SK-N-SH treated with all-trans-retinoic acid at 6 μM for 48 hours (cell line): ENCODE results near the gene PRR29.

Source experiments
- ATAC-seq: fragments of 200-7000 bp; cut with Tn5 transposase; 3 replicates; pipeline ENCODE4 v1.9.1; 2020; ENCODE audit warnings: mild to moderate bottlenecking, moderate library complexity
- ARNTL ChIP-seq: fragments of 450-650 bp; formaldehyde crosslinking; IDR thresholded peaks from 2 replicates; pipeline ENCODE4 v1.5.0; 2020; ENCODE audit warnings: low read depth, mild to moderate bottlenecking, moderate library complexity, borderline replicate concordance
- BACH2 ChIP-seq: fragments of 250-450 bp; sonication (Bioruptor Pico); IDR thresholded peaks from 2 replicates; pipeline ENCODE4 v1.9.0; 2021; ENCODE audit warnings: mild to moderate bottlenecking, borderline replicate concordance
- CSDC2 ChIP-seq: fragments of 250-450 bp; sonication (Bioruptor Pico); IDR thresholded peaks from 2 replicates; pipeline ENCODE4 v1.5.0; 2020; ENCODE audit warnings: mild to moderate bottlenecking, moderate library complexity
- GLIS3 ChIP-seq: fragments of 250-450 bp; sonication (Bioruptor Pico); IDR thresholded peaks from 2 replicates; pipeline ENCODE4 v1.5.0; 2020; ENCODE audit warnings: mild to moderate bottlenecking, moderate library complexity
- ISL1 ChIP-seq: fragments of 250-450 bp; sonication (Bioruptor Pico); IDR thresholded peaks from 2 replicates; pipeline ENCODE4 v2.1.2; 2022; ENCODE audit warnings: mild to moderate bottlenecking, moderate library complexity
- OSR1 ChIP-seq: fragments of 250-450 bp; sonication (Bioruptor Pico); IDR thresholded peaks from 2 replicates; pipeline ENCODE4 v1.8.0; 2022; ENCODE audit warnings: moderate library complexity, mild to moderate bottlenecking, inconsistent platforms
- SNAI2 ChIP-seq: fragments of 250-450 bp; sonication (Bioruptor Pico); IDR thresholded peaks from 2 replicates; pipeline ENCODE4 v1.5.0; 2020; ENCODE audit warnings: mild to moderate bottlenecking, moderate library complexity
- TOX ChIP-seq: fragments of 250-450 bp; sonication (Bioruptor Pico); IDR thresholded peaks from 2 replicates; pipeline ENCODE4 v1.8.0; 2021; ENCODE audit warnings: mild to moderate bottlenecking, moderate library complexity, borderline replicate concordance
- ZC3H10 ChIP-seq: fragments of 250-450 bp; sonication (Bioruptor Pico); IDR thresholded peaks from 2 replicates; pipeline ENCODE4 v1.5.1; 2021; ENCODE audit warnings: mild to moderate bottlenecking, moderate library complexity
- ZFP3 ChIP-seq: fragments of 250-450 bp; sonication (Bioruptor Pico); IDR thresholded peaks from 2 replicates; pipeline ENCODE4 v1.5.0; 2020; ENCODE audit warnings: mild to moderate bottlenecking, moderate library complexity
- ZFP30 ChIP-seq: fragments of 450-650 bp; formaldehyde crosslinking; IDR thresholded peaks from 2 replicates; pipeline ENCODE4 v1.5.0; 2022; ENCODE audit warnings: mild to moderate bottlenecking, moderate library complexity
- ZNF565 ChIP-seq: fragments of 450-650 bp; formaldehyde crosslinking; conservative IDR thresholded peaks from 2 replicates; pipeline ENCODE4 v1.5.0; 2020; ENCODE audit warnings: low read depth, mild to moderate bottlenecking, moderate library complexity
- ZNF70 ChIP-seq: fragments of 450-650 bp; formaldehyde crosslinking; IDR thresholded peaks from 2 replicates; pipeline ENCODE4 v1.5.0; 2020; ENCODE audit warnings: mild to moderate bottlenecking, moderate library complexity
- TF ChIP-seq, protein P1 (sequence below): fragments of 250-450 bp; sonication (Bioruptor Pico); IDR thresholded peaks from 2 replicates; pipeline ENCODE4 v1.5.0; 2020; ENCODE audit warnings: mild to moderate bottlenecking, moderate library complexity
- TF ChIP-seq, protein P2 (sequence below): fragments of 250-450 bp; sonication (Bioruptor Pico); IDR thresholded peaks from 2 replicates; pipeline ENCODE4 v1.8.0; 2020; ENCODE audit warnings: mild to moderate bottlenecking, moderate library complexity, borderline replicate concordance
- TF ChIP-seq, protein P3 (sequence below): fragments of 250-450 bp; sonication (Bioruptor Pico); IDR thresholded peaks from 2 replicates; pipeline ENCODE4 v1.5.1; 2021; ENCODE audit warnings: mild to moderate bottlenecking, moderate library complexity
- TF ChIP-seq, protein P4 (sequence below): fragments of 250-450 bp; sonication (Bioruptor Pico); IDR thresholded peaks from 2 replicates; pipeline ENCODE4 v1.5.1; 2020; ENCODE audit warnings: low read depth, mild to moderate bottlenecking, moderate library complexity
- TF ChIP-seq, protein P5 (sequence below): fragments of 250-450 bp; sonication (Bioruptor Pico); IDR thresholded peaks from 2 replicates; pipeline ENCODE4 v1.8.0; 2021; ENCODE audit warnings: low read depth, mild to moderate bottlenecking, moderate library complexity, borderline replicate concordance

The PRR29 gene

DNA sequence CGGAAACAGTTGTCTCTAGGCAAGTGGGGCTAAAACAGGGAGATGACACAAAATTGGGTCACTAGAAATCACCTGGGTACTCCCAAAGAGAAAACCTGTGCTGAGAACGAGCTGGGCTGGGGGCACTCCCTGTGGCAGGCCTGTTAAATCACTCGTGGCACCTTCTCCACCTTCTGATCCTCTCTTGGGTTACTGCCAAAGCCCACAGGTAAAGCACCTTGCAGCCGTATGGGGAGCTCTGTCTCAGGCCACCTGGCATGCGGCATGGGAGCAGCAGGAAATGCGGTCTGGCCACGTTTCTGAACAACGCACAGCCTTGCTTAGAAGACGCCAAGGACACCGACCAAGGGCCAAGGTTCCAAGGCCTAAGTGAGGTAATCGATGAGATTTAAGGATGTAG is 43.8 kb downstream of the PRR29 start:
- no peak for ATAC-seq
- TF ChIP-seq, protein P1, sequence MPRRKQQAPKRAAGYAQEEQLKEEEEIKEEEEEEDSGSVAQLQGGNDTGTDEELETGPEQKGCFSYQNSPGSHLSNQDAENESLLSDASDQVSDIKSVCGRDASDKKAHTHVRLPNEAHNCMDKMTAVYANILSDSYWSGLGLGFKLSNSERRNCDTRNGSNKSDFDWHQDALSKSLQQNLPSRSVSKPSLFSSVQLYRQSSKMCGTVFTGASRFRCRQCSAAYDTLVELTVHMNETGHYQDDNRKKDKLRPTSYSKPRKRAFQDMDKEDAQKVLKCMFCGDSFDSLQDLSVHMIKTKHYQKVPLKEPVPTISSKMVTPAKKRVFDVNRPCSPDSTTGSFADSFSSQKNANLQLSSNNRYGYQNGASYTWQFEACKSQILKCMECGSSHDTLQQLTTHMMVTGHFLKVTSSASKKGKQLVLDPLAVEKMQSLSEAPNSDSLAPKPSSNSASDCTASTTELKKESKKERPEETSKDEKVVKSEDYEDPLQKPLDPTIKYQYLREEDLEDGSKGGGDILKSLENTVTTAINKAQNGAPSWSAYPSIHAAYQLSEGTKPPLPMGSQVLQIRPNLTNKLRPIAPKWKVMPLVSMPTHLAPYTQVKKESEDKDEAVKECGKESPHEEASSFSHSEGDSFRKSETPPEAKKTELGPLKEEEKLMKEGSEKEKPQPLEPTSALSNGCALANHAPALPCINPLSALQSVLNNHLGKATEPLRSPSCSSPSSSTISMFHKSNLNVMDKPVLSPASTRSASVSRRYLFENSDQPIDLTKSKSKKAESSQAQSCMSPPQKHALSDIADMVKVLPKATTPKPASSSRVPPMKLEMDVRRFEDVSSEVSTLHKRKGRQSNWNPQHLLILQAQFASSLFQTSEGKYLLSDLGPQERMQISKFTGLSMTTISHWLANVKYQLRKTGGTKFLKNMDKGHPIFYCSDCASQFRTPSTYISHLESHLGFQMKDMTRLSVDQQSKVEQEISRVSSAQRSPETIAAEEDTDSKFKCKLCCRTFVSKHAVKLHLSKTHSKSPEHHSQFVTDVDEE (CRISPR knock-in tag), result no peak
- TF ChIP-seq ZFP3 (no peak), ZC3H10 (CRISPR knock-in tag) (no peak), CSDC2 (CRISPR knock-in tag) (no peak), GLIS3 (CRISPR knock-in tag) (no peak)
- TF ChIP-seq, protein P2, sequence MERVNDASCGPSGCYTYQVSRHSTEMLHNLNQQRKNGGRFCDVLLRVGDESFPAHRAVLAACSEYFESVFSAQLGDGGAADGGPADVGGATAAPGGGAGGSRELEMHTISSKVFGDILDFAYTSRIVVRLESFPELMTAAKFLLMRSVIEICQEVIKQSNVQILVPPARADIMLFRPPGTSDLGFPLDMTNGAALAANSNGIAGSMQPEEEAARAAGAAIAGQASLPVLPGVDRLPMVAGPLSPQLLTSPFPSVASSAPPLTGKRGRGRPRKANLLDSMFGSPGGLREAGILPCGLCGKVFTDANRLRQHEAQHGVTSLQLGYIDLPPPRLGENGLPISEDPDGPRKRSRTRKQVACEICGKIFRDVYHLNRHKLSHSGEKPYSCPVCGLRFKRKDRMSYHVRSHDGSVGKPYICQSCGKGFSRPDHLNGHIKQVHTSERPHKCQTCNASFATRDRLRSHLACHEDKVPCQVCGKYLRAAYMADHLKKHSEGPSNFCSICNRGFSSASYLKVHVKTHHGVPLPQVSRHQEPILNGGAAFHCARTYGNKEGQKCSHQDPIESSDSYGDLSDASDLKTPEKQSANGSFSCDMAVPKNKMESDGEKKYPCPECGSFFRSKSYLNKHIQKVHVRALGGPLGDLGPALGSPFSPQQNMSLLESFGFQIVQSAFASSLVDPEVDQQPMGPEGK (CRISPR knock-in tag), result no peak

DNA sequence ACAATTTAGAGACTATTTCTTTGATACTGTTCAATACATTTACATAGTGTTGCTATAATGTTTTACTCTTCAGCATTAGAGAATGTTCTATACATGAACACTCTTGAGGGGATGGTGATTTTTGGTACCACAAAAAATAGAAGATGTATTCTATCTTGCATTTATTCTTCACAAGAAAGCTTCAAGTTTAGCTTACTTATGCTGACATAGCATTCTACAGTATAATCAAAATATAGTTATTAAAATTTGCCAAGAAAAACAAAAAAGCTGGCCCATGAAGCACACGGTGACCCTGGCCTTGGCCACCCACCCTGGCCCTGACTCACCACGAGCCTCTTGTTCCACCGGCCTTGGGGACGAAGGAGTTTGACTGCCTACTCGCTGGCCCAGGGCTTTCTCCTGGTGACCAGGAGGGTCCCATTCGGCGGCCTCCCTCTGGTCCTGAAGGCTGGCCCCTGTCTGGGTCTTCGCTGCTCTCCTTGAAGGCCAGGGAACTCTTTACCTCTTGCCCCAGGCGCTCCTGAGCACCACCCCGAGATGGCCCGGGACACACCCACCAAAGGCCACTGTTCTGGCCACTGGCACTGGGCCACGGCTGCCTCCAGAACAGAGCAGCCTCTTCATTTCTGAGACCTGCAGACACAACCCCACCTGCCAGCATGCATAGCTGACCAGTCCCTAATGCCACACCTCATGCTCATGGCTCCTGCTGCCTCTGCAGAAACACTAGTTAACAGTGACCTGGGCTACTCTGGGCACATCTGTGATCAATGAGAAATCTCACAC is 44.7 kb downstream of the PRR29 start:
- TF ChIP-seq, protein P3, sequence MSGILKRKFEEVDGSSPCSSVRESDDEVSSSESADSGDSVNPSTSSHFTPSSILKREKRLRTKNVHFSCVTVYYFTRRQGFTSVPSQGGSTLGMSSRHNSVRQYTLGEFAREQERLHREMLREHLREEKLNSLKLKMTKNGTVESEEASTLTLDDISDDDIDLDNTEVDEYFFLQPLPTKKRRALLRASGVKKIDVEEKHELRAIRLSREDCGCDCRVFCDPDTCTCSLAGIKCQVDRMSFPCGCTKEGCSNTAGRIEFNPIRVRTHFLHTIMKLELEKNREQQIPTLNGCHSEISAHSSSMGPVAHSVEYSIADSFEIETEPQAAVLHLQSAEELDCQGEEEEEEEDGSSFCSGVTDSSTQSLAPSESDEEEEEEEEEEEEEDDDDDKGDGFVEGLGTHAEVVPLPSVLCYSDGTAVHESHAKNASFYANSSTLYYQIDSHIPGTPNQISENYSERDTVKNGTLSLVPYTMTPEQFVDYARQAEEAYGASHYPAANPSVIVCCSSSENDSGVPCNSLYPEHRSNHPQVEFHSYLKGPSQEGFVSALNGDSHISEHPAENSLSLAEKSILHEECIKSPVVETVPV (CRISPR knock-in tag), result no peak
- TF ChIP-seq ZFP30 (CRISPR knock-in tag), result no peak
- TF ChIP-seq TOX (CRISPR knock-in tag), result no peak
- TF ChIP-seq ISL1 (CRISPR knock-in tag), result no peak
- ATAC-seq, result no peak

DNA sequence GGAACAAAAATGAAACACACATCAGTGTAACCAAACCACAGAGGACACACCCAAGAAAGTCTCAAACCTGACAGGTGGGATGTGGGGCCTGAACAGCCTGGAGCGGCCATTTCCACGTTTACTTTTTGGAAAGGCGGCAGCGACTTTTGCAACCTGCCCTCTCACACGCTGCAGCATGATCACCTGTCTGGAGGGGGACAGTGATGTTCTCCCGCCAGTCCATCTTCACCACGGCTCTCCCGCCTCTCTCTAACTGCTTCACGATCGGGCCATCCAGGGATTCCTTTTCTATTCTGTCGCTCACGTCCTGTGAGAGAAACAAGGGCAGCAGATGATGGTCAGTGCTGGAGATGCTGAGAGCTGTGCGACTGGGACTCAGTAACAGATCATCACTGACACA is 47.0 kb downstream of the PRR29 start:
- TF ChIP-seq, protein P2 (CRISPR knock-in tag), result no peak
- TF ChIP-seq SNAI2 (no peak), ZFP3 (no peak), BACH2 (CRISPR knock-in tag) (no peak), GLIS3 (CRISPR knock-in tag) (no peak), OSR1 (no peak), ZFP30 (CRISPR knock-in tag) (no peak), ZNF565 (no peak), ARNTL (CRISPR knock-in tag) (no peak), TOX (CRISPR knock-in tag) (no peak)
- TF ChIP-seq, protein P1 (CRISPR knock-in tag), result no peak
- TF ChIP-seq, all 23 proteins: peak for 0
- ATAC-seq, result no peak

DNA sequence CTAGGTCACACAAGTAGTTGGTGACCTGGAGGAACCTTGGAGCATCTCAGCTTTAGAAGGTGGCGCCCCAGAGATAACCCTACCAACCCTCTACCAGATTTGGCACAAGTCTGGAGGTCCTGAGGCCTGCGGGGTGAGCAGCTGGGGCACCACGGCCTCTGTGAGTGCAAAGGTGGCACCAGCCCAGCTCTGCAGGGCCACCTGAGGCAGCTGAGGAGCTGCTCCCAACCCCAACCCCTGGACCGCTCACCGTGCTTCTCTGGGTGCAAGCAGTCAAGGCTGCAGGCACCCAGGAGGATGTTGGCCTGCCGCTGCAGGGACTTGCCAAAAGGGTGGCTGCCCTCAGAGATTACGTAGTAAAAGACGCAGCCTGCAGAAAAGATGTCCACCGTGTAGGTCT is 50.7 kb downstream of the PRR29 start:
- no peak for ATAC-seq
- TF ChIP-seq, protein P2 (CRISPR knock-in tag), result no peak
- no peak for TF ChIP-seq ZC3H10 (CRISPR knock-in tag)
- no peak for TF ChIP-seq OSR1
- TF ChIP-seq GLIS3 (CRISPR knock-in tag), result no peak
- TF ChIP-seq, protein P4, sequence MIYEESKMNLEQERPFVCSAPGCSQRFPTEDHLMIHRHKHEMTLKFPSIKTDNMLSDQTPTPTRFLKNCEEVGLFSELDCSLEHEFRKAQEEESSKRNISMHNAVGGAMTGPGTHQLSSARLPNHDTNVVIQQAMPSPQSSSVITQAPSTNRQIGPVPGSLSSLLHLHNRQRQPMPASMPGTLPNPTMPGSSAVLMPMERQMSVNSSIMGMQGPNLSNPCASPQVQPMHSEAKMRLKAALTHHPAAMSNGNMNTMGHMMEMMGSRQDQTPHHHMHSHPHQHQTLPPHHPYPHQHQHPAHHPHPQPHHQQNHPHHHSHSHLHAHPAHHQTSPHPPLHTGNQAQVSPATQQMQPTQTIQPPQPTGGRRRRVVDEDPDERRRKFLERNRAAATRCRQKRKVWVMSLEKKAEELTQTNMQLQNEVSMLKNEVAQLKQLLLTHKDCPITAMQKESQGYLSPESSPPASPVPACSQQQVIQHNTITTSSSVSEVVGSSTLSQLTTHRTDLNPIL, result no peak
- no peak for TF ChIP-seq ZNF70
- TF ChIP-seq ISL1 (CRISPR knock-in tag), result no peak
- TF ChIP-seq, protein P5, sequence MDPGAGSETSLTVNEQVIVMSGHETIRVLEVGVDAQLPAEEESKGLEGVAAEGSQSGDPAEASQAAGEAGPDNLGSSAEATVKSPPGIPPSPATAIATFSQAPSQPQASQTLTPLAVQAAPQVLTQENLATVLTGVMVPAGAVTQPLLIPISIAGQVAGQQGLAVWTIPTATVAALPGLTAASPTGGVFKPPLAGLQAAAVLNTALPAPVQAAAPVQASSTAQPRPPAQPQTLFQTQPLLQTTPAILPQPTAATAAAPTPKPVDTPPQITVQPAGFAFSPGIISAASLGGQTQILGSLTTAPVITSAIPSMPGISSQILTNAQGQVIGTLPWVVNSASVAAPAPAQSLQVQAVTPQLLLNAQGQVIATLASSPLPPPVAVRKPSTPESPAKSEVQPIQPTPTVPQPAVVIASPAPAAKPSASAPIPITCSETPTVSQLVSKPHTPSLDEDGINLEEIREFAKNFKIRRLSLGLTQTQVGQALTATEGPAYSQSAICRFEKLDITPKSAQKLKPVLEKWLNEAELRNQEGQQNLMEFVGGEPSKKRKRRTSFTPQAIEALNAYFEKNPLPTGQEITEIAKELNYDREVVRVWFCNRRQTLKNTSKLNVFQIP (CRISPR knock-in tag), result no peak
- no peak for TF ChIP-seq ZFP30 (CRISPR knock-in tag)
